ENCODE measurements around the gene UBE2E2.

The UBE2E2 gene

DNA sequence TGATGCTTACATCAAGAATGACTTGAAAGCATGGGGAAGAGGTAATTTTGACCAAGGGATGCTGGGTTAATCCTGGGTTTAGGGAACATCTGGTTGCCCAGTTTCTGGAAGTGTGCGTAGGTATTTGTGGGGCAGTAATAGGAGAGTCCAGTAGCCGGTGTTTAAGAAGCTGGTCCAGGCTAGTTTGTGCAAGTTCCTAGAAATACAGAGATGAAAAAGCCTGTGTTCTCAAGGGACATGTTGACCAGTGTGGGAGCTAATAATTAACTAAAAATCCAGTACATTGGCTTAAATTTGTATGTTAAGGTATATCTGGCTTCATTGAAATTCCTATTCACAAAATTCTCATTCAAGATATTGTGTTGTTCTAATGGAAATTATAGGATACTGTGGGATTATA is 51.2 kb downstream of the UBE2E2 start (continued):
- TF ChIP-seq, protein P1, sequence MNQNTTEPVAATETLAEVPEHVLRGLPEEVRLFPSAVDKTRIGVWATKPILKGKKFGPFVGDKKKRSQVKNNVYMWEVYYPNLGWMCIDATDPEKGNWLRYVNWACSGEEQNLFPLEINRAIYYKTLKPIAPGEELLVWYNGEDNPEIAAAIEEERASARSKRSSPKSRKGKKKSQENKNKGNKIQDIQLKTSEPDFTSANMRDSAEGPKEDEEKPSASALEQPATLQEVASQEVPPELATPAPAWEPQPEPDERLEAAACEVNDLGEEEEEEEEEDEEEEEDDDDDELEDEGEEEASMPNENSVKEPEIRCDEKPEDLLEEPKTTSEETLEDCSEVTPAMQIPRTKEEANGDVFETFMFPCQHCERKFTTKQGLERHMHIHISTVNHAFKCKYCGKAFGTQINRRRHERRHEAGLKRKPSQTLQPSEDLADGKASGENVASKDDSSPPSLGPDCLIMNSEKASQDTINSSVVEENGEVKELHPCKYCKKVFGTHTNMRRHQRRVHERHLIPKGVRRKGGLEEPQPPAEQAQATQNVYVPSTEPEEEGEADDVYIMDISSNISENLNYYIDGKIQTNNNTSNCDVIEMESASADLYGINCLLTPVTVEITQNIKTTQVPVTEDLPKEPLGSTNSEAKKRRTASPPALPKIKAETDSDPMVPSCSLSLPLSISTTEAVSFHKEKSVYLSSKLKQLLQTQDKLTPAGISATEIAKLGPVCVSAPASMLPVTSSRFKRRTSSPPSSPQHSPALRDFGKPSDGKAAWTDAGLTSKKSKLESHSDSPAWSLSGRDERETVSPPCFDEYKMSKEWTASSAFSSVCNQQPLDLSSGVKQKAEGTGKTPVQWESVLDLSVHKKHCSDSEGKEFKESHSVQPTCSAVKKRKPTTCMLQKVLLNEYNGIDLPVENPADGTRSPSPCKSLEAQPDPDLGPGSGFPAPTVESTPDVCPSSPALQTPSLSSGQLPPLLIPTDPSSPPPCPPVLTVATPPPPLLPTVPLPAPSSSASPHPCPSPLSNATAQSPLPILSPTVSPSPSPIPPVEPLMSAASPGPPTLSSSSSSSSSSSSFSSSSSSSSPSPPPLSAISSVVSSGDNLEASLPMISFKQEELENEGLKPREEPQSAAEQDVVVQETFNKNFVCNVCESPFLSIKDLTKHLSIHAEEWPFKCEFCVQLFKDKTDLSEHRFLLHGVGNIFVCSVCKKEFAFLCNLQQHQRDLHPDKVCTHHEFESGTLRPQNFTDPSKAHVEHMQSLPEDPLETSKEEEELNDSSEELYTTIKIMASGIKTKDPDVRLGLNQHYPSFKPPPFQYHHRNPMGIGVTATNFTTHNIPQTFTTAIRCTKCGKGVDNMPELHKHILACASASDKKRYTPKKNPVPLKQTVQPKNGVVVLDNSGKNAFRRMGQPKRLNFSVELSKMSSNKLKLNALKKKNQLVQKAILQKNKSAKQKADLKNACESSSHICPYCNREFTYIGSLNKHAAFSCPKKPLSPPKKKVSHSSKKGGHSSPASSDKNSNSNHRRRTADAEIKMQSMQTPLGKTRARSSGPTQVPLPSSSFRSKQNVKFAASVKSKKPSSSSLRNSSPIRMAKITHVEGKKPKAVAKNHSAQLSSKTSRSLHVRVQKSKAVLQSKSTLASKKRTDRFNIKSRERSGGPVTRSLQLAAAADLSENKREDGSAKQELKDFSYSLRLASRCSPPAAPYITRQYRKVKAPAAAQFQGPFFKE (tag by site-specific recombination; IDR thresholded peaks at IDR 0.05; ENCODE audit: borderline replicate concordance) = no peak

DNA sequence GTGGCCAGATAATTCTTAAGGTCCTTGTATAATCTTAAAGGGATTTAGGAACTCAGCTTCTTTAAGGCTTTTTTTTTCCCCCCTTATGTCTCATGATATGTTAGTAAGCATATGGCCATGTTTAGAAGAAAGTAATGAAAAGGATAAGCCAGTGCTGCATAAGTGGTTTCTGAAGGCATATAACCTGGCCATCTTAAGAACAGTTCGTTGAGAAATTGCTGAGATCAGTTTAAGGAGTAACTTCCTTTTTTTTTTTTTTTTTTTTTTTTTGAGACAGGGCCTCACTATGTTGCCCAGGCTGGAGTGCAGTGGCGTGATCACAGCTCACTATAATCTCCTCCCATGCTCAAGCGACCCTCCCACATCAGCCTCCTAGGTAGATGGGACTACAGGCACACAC is 51.7 kb downstream of the UBE2E2 start:
- no peak overlapping the region for H3K4me3 ChIP-seq (ENCODE audit: low read depth, low read length)
- TF ChIP-seq, protein P2, sequence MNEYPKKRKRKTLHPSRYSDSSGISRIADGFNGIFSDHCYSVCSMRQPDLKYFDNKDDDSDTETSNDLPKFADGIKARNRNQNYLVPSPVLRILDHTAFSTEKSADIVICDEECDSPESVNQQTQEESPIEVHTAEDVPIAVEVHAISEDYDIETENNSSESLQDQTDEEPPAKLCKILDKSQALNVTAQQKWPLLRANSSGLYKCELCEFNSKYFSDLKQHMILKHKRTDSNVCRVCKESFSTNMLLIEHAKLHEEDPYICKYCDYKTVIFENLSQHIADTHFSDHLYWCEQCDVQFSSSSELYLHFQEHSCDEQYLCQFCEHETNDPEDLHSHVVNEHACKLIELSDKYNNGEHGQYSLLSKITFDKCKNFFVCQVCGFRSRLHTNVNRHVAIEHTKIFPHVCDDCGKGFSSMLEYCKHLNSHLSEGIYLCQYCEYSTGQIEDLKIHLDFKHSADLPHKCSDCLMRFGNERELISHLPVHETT (tag by site-specific recombination; IDR thresholded peaks at IDR 0.05) = no peak
- TF ChIP-seq, protein P3, sequence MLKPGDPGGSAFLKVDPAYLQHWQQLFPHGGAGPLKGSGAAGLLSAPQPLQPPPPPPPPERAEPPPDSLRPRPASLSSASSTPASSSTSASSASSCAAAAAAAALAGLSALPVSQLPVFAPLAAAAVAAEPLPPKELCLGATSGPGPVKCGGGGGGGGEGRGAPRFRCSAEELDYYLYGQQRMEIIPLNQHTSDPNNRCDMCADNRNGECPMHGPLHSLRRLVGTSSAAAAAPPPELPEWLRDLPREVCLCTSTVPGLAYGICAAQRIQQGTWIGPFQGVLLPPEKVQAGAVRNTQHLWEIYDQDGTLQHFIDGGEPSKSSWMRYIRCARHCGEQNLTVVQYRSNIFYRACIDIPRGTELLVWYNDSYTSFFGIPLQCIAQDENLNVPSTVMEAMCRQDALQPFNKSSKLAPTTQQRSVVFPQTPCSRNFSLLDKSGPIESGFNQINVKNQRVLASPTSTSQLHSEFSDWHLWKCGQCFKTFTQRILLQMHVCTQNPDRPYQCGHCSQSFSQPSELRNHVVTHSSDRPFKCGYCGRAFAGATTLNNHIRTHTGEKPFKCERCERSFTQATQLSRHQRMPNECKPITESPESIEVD (tag by site-specific recombination; IDR thresholded peaks at IDR 0.05) = no peak
- no peak for TF ChIP-seq ZNF19 (tag by site-specific recombination; IDR thresholded peaks at IDR 0.05; ENCODE audit: low read depth)
- TF ChIP-seq, protein P4, sequence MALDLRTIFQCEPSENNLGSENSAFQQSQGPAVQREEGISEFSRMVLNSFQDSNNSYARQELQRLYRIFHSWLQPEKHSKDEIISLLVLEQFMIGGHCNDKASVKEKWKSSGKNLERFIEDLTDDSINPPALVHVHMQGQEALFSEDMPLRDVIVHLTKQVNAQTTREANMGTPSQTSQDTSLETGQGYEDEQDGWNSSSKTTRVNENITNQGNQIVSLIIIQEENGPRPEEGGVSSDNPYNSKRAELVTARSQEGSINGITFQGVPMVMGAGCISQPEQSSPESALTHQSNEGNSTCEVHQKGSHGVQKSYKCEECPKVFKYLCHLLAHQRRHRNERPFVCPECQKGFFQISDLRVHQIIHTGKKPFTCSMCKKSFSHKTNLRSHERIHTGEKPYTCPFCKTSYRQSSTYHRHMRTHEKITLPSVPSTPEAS (tag by site-specific recombination; IDR thresholded peaks at IDR 0.05) = no peak
- no peak for TF ChIP-seq ZNF776 (tag by site-specific recombination; IDR thresholded peaks at IDR 0.05; ENCODE audit: borderline replicate concordance)
- no peak for TF ChIP-seq FEZF1 (tag by site-specific recombination; IDR thresholded peaks at IDR 0.05)
- no peak for TF ChIP-seq SP2 (tag by site-specific recombination; IDR thresholded peaks at IDR 0.05)
- no peak for TF ChIP-seq ZNF585B (tag by site-specific recombination; IDR thresholded peaks at IDR 0.05)
- no peak for TF ChIP-seq GFI1B (tag by site-specific recombination; IDR thresholded peaks at IDR 0.05)
- TF ChIP-seq ZFP3 (tag by site-specific recombination; IDR thresholded peaks at IDR 0.05; ENCODE audit: low read depth) = no peak
- TF ChIP-seq, protein P5, sequence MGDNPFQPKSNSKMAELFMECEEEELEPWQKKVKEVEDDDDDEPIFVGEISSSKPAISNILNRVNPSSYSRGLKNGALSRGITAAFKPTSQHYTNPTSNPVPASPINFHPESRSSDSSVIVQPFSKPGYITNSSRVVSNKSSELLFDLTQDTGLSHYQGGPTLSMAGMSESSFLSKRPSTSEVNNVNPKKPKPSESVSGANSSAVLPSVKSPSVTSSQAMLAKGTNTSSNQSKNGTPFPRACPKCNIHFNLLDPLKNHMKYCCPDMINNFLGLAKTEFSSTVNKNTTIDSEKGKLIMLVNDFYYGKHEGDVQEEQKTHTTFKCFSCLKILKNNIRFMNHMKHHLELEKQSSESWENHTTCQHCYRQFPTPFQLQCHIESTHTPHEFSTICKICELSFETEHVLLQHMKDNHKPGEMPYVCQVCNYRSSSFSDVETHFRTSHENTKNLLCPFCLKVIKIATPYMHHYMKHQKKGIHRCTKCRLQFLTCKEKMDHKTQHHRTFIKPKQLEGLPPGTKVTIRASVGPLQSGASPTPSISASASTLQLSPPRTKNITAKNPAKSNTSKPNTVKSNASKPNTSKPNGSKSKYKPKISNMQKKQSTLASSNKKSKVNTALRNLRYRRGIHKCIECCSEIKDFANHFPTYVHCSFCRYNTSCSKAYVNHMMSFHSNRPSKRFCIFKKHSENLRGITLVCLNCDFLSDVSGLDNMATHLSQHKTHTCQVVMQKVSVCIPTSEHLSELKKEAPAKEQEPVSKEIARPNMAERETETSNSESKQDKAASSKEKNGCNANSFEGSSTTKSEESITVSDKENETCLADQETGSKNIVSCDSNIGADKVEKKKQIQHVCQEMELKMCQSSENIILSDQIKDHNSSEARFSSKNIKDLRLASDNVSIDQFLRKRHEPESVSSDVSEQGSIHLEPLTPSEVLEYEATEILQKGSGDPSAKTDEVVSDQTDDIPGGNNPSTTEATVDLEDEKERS (tag by site-specific recombination; IDR thresholded peaks at IDR 0.05) = no peak
- no peak for TF ChIP-seq ZNF2 (tag by site-specific recombination; IDR thresholded peaks at IDR 0.05)
- no peak for TF ChIP-seq ZSCAN23 (tag by site-specific recombination; IDR thresholded peaks at IDR 0.05)
- TF ChIP-seq BCL11A (tag by site-specific recombination; IDR thresholded peaks at IDR 0.05; ENCODE audit: low read depth) = no peak
- TF ChIP-seq ZNF76 (tag by site-specific recombination; IDR thresholded peaks at IDR 0.05; ENCODE audit: borderline replicate concordance, low read depth) = no peak
- no peak for TF ChIP-seq ZNF660 (tag by site-specific recombination; IDR thresholded peaks at IDR 0.05)
- TF ChIP-seq, protein P6, sequence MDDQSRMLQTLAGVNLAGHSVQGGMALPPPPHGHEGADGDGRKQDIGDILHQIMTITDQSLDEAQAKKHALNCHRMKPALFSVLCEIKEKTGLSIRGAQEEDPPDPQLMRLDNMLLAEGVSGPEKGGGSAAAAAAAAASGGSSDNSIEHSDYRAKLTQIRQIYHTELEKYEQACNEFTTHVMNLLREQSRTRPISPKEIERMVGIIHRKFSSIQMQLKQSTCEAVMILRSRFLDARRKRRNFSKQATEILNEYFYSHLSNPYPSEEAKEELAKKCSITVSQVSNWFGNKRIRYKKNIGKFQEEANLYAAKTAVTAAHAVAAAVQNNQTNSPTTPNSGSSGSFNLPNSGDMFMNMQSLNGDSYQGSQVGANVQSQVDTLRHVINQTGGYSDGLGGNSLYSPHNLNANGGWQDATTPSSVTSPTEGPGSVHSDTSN (CRISPR knock-in tag; IDR thresholded peaks at IDR 0.05) = no peak
- TF ChIP-seq ZNF221 (tag by site-specific recombination; IDR thresholded peaks at IDR 0.05; ENCODE audit: borderline replicate concordance) = no peak
- TF ChIP-seq ZBTB17 (tag by site-specific recombination; IDR thresholded peaks at IDR 0.05) = no peak
- TF ChIP-seq ZNF707 (tag by site-specific recombination; IDR thresholded peaks at IDR 0.05) = no peak
- no peak overlapping the region for H3K27ac ChIP-seq (ENCODE audit: extremely low read depth, low read depth, low read length)
- H3K9me3 ChIP-seq (ENCODE audit: control insufficient read depth, insufficient read depth, low read depth, low read length) = no peaks in the 10 kb centered on the region
- no peaks in the 10 kb centered on the region for H3K36me3 ChIP-seq (ENCODE audit: control insufficient read depth in 2 of 2, insufficient read depth in 1 of 2, low read length in 2 of 2)
- no peaks in the 10 kb centered on the region; the same call in 1 of the 2 replicates for H3K4me1 ChIP-seq (ENCODE audit: control insufficient read depth, insufficient read depth, low read length)
- CTCF ChIA-PET = no interaction called here
- POLR2A ChIA-PET = no interaction called here

All from HEK293 (cell line).